ENCODE results near the gene ST6GAL2.

ST6GAL2 gene

GRCh38 chr2:106863387-106863786 lies 22.6 kb downstream of the ST6GAL2 start:
- no peak for DNase-seq

GRCh38 chr2:106859498-106859897 lies 26.5 kb downstream of the ST6GAL2 start:
- no peak for DNase-seq

DNA sequence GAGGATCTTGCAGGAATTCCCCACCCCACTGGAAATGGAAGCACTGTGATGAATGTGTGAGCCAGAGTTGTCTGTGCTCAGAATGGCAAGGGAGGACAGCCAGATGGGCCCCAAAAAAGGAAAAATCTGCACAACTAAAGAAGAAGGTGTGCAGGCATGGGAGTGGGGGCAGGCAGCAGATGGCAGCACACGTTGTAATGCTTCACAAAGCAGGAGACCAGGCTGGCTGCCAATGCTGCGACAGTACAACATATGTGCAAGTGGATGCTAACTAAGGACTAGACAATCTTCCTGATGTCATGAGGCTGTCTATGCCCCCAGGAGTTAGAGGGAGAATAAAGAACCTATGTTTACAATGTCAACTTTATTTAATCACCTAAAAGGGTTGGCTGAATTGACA lies 27.2 kb downstream of the ST6GAL2 start:
- DNase-seq: no peak

- no peak for DNase-seq
These were observed 28.0 kb downstream of the ST6GAL2 start for GRCh38 chr2:106857882-106858478.

- no peak for DNase-seq
These were observed 32.3 kb downstream of the ST6GAL2 start for GRCh38 chr2:106853631-106854030.

DNA sequence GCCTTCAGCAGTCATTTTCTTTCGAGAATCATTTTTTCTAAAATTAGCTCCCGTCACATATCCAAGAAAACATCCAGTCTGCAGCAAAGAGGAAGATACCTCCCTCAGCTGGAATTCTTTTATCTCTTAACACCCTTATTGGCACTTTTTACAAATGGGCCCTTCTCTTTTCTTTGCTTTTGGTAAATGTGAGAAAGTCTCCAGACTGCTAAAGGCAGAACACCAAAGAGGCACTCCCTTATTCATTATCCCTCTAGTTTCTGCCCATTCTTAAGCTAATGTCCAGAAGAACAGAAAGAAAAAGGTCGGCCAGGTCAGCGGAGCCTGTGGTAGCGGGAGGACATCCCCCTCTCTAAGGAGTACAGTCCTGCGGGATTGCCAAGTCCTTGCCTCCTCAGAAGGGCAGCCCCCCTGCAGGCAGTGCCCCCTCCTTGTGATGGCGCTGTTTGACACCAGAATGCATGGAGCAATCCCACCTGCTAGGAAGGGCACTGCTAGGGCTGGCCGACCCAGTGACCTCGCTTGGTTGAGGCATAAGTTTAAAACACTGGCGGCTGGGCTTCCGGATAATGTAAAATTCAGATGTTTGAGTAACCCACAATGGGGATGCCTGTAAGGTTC lies 34.0 kb downstream of the ST6GAL2 start:
- DNase-seq: no peak

- no peak for DNase-seq
These were observed 34.7 kb downstream of the ST6GAL2 start for GRCh38 chr2:106851087-106851874.

DNA sequence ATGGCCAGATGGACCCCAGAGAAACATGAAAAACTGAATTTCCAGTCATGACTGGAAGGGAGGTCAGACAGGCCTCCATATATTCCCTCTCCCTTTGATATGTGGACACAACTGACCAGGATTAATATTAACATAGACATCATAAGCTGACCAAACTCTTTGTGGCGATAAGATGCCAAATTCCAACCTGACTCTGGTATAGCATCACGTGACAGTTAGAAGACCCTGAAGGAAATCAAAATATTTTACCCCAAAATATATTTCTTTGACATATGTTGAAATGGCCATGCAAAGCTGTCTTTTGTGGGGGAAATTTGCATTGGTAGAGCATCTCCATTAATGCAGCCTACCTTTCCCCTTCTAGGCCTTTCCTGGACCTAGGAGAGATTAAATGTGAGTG lies 36.7 kb downstream of the ST6GAL2 start:
- no peak for DNase-seq

- DNase-seq: no peak
These were observed 38.6 kb downstream of the ST6GAL2 start for GRCh38 chr2:106847366-106847765.

GRCh38 chr2:106845716-106846115 lies 40.3 kb downstream of the ST6GAL2 start:
- no peak for DNase-seq

- DNase-seq: no peak
These were observed 42.1 kb downstream of the ST6GAL2 start for GRCh38 chr2:106843910-106844250.

DNA sequence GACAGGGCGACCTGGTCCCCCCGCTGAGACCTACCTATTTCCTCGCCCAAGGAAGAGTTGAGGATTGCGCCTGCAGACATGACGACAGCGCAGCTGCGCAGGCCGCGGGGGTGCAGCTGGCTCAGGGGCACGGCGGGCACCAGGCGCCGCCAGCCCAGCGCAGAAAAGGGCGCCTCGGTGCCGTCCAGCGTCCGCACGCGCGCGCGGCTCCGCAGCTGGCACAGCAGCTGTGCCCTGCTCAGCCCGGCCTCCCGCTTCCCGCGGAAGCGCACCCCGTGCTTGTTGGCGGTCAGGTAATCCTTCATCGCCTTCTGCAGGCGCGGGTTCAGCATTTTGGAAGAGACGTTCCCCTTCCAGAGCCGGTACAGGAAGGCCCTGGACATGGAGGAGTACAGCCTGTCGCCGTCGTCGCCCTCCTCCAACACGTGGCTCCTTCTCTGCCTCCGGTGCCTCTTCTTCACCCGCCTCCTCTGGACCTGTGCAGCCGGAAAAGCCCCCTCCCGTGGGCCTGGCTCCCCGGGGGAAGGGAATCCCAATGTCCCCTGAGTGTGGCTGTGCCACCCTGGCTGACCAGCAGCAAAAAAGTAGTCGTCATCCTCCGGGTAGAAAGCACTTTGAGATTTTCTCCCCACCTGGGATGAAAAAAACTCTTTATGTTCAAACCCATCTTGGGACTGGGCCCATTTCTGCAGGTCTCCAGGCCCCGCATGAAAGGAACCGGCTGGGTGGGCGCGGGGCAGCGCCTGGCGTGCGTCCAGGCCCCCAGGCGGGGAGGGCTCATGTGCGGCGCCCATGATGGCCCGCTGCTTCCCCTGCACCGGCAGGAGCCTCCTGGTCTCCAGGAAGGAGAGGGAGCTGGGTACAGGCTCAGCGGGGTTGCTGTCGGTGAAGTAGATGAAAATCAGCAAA lies 42.7 kb downstream of the ST6GAL2 start:
- no peak for DNase-seq

DNA sequence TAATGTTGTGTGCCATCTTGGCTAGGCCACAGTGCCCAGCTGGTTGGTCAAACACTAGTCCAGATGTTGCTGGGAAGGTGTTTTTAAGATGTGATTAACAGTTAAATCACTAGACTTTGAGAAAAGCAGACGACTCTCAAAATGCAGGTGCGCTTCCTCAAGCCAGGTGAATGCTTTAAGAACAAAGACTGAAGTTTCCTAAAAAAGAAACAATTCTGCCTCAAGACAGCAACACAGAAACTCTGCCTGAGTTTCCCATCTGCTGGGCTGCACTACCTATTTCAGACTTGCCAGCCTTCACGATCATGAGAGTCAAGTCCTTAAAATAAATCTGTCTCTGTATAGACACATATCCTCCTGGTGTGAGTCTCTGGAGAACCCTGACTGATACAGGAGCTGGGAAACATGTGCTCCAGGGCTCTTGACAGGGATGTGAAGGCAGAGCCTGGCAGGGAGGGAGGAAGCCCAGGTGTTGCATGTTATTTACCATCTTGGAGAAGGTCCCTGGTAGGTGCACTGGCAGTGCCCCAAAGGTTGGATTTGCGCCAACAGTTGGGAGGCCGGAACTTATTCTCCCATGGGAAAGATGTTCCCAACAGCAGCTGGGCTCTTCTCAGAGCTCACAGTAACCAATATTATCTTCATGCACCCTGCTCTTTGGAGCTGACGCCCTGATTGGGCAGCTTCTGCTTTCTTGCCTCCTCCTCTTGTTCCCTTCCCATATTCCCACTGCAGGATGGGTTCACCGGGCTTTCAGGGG lies 43.9 kb downstream of the ST6GAL2 start:
- no peak for DNase-seq

GRCh38 chr2:106840818-106841217 lies 45.1 kb downstream of the ST6GAL2 start:
- DNase-seq: no peak

GRCh38 chr2:106839849-106840595 lies 45.9 kb downstream of the ST6GAL2 start:
- no peak for DNase-seq

- no peak for DNase-seq
These were observed 52.7 kb downstream of the ST6GAL2 start for GRCh38 chr2:106833256-106833655.

DNA sequence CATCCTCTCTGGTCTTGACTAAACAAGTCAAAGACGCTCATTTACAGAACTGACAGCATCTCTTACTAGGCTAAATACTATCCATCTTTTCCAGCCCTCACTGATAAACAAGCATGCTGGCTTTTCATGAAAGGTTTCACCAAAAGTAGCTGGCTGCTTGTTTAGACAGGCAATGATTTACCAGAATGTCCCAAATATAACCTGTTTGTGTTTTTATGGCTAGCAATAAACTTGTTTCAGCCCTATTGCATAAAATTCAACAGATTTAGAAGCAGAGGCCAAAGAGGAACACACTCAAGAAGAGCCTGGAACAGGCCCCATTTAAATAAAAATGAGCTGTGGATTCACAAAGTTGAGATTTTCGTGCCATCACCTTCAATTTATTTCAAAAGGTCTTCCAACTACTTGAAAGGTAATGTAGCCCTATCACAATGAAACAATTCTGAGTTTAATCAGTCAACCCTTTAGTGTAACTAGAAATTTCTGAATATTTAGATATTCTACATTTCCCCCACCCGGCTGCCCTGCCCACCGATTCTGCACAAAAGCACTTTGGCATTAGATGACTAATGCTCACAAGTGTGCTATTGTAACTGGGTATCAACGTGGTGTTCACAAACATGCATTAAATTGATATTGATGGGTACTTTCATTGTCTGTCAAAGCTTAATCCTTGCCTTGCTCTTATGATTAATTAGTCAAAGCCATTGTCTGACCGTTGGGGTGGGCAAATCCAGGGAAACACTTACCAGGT lies 54.0 kb downstream of the ST6GAL2 start:
- DNase-seq: no peak

GRCh38 chr2:106831241-106831640 lies 54.7 kb downstream of the ST6GAL2 start:
- no peak for DNase-seq

GRCh38 chr2:106830191-106830590 lies 55.8 kb downstream of the ST6GAL2 start:
- DNase-seq: no peak

GRCh38 chr2:106828119-106828518 lies 57.8 kb downstream of the ST6GAL2 start:
- DNase-seq: no peak

DNA sequence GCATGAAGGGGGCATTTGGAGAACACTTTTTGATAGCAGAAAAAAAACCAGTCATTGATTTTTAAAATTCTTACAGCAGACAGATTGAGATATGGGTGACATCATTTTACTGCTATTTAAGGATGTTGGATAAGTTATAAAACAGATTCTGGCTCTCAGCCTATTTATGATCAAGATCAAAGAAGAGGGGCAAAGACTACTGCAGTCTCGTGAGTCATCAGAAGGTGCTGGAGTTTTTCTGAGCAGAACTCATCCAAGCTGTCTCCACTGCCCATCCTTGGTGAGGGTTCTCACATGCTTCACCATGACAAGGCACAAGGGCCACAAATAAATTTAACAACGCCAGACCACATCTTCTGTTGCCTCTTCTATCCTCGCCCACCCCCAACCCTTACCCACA lies 58.8 kb downstream of the ST6GAL2 start:
- DNase-seq: no peak

Data from activated CD4-positive, alpha-beta T cell treated with anti-CD3 and anti-CD28 coated beads for 1 hour (primary cell).